Daoy (cell line): ENCODE results near the gene ZNF438. TPM values are rescaled to one million over a fixed set of nuclear protein-coding genes. Genes with fewer than 3 reads are reported as not detected.

ENCODE experiments used
- DNase-seq: peaks from one replicate; pipeline ENCODE4 v3.0.0-alpha.2; 2015; ENCODE audit warnings: low read depth
- total RNA-seq: library from RNA; depleted of rRNA; stranded (reverse); fragments of >200 nt; shearing (Covaris generic); gene quantifications from 2 replicates; pipeline ENCODE4 v1.2.3, GENCODE V29; 2014

The ZNF438 gene
- total RNA-seq, 1 experiment from 2014 or later: 0.91 TPM

GRCh38 chr10:30849231-30850035 is 182.2 kb downstream of the ZNF438 start:
- DNase-seq: no peak

- DNase-seq: no peak
Observed at GRCh38 chr10:30848396-30849032, 183.2 kb downstream of the ZNF438 start.

GRCh38 chr10:30847642-30848041 is 184.0 kb downstream of the ZNF438 start:
- no peak for DNase-seq

GRCh38 chr10:30847199-30847598 is 184.5 kb downstream of the ZNF438 start:
- DNase-seq: no peak

GRCh38 chr10:30846710-30847109 is 185.0 kb downstream of the ZNF438 start:
- DNase-seq: no peak

GRCh38 chr10:30842894-30843293 is 188.8 kb downstream of the ZNF438 start:
- DNase-seq: no peak

- no peak for DNase-seq
Observed at GRCh38 chr10:30842185-30842584, 189.5 kb downstream of the ZNF438 start.

GRCh38 chr10:30840395-30841050 is 191.1 kb downstream of the ZNF438 start:
- DNase-seq: no peak

- no peak for DNase-seq
Observed at GRCh38 chr10:30839652-30840051, 192.0 kb downstream of the ZNF438 start.

- DNase-seq: no peak
Observed at GRCh38 chr10:30836406-30836805, 195.3 kb downstream of the ZNF438 start.

GRCh38 chr10:30835146-30835545 is 196.5 kb downstream of the ZNF438 start:
- no peak for DNase-seq

- no peak for DNase-seq
Observed at GRCh38 chr10:30834651-30835050, 197.0 kb downstream of the ZNF438 start.

GRCh38 chr10:30834153-30834552 is 197.5 kb downstream of the ZNF438 start:
- DNase-seq: no peak

GRCh38 chr10:30833628-30833970 is 198.1 kb downstream of the ZNF438 start:
- DNase-seq: no peak

- DNase-seq: no peak
Observed at GRCh38 chr10:30832749-30833627, 198.7 kb downstream of the ZNF438 start.

- no peak for DNase-seq
Observed at GRCh38 chr10:30832001-30832748, 199.5 kb downstream of the ZNF438 start.

GRCh38 chr10:30831426-30831825 is 200.2 kb downstream of the ZNF438 start:
- no peak for DNase-seq

GRCh38 chr10:30830315-30831230 is 201.1 kb downstream of the ZNF438 start:
- DNase-seq: no peak

- no peak for DNase-seq
Observed at GRCh38 chr10:30829901-30830300, 201.8 kb downstream of the ZNF438 start.

GRCh38 chr10:30828680-30829079 is 203.0 kb downstream of the ZNF438 start:
- peak; percentile 20 for DNase-seq
